ENCODE measurements around the gene HMGCR.

DNA sequence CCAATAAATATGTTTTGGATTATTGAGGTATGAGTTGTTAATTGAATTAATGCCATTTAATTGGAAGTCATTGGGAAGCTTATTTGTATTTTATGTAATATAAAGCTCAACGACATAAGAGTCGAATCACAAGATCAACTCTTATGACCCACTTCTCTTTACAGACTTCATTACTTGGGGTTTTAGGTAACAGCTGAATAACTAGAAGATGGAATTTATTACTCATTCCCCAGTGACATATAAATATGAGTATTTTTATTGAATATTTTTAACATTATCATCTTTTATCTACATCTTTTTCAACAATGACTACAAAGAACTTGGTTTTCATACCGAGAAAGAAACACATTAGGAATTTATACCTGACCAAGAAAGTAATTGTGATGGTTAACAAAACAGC lies 21.1 kb downstream of the HMGCR start:
- TF ChIP-seq POLR2A (IDR thresholded peaks at IDR 0.05): no peak
- TF ChIP-seq, protein P1, sequence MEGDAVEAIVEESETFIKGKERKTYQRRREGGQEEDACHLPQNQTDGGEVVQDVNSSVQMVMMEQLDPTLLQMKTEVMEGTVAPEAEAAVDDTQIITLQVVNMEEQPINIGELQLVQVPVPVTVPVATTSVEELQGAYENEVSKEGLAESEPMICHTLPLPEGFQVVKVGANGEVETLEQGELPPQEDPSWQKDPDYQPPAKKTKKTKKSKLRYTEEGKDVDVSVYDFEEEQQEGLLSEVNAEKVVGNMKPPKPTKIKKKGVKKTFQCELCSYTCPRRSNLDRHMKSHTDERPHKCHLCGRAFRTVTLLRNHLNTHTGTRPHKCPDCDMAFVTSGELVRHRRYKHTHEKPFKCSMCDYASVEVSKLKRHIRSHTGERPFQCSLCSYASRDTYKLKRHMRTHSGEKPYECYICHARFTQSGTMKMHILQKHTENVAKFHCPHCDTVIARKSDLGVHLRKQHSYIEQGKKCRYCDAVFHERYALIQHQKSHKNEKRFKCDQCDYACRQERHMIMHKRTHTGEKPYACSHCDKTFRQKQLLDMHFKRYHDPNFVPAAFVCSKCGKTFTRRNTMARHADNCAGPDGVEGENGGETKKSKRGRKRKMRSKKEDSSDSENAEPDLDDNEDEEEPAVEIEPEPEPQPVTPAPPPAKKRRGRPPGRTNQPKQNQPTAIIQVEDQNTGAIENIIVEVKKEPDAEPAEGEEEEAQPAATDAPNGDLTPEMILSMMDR (IDR thresholded peaks at IDR 0.05 in 4 of 5, conservative IDR thresholded peaks at IDR 0.05 in 1 of 5): no peak

Data from gastrocnemius medialis (tissue), 4 donors.